Measurements from ENCODE around the gene CALR. TPM values are rescaled to one million over a fixed set of nuclear protein-coding genes. Genes with fewer than 3 reads are reported as not detected.
A peak's percentile ranks its signal among the peaks of the same experiment; 100 is the strongest.
"Not testable (repeated sequence)": the region's sequence is repeated elsewhere in the genome, so short reads cannot be mapped to it uniquely, and the experiment has no call there.

CALR gene
- polyA plus RNA-seq, 12 donors, result 312 to 584 (median 398) TPM

GRCh38 chr19:12949363-12950283 lies 11.2 kb downstream of the CALR start:
- DNase-seq, result no peak

GRCh38 chr19:12952050-12952449 lies 13.6 kb downstream of the CALR start:
- DNase-seq, result not testable (repeated sequence)

- no peak for DNase-seq
These were observed 14.2 kb downstream of the CALR start for GRCh38 chr19:12952488-12953137.

- DNase-seq, result no peak
These were observed 14.9 kb downstream of the CALR start for GRCh38 chr19:12953138-12953798.

- no peak for DNase-seq
These were observed 15.6 kb downstream of the CALR start for GRCh38 chr19:12953799-12954611.

- no peak for DNase-seq
These were observed 16.2 kb downstream of the CALR start for GRCh38 chr19:12954612-12954962.

- DNase-seq, result not testable (repeated sequence)
These were observed 17.2 kb downstream of the CALR start for GRCh38 chr19:12955575-12955974.

- no peak for DNase-seq
These were observed 17.6 kb downstream of the CALR start for GRCh38 chr19:12955996-12956395.

GRCh38 chr19:12956446-12957388 lies 18.3 kb downstream of the CALR start, which contains the start of gene GADD45GIP1:
GADD45GIP1 (minus strand) TSS chr19:12957223; CDS start chr19:12957212, 11 bp downstream.
- peak; percentile 76 for DNase-seq

- not testable (repeated sequence) for DNase-seq
These were observed 19.1 kb downstream of the CALR start for GRCh38 chr19:12957389-12957952.

- DNase-seq, result no peak
These were observed 21.1 kb downstream of the CALR start for GRCh38 chr19:12959481-12959880.

GRCh38 chr19:12965017-12965811 lies 26.8 kb downstream of the CALR start:
- DNase-seq, result peak; percentile 75

- no peak for DNase-seq
These were observed 27.4 kb downstream of the CALR start for GRCh38 chr19:12965812-12966135.

GRCh38 chr19:12967907-12968306 lies 29.5 kb downstream of the CALR start:
- no peak for DNase-seq

- no peak for DNase-seq
These were observed 31.0 kb downstream of the CALR start, which contains the start of gene DAND5 for GRCh38 chr19:12969292-12969988. DAND5 (plus strand) TSS chr19:12969576; CDS start chr19:12969661, 85 bp downstream.

GRCh38 chr19:12970070-12970820 lies 31.8 kb downstream of the CALR start:
- no peak for DNase-seq

- no peak for DNase-seq
These were observed 34.8 kb downstream of the CALR start for GRCh38 chr19:12973236-12973635.

Measured in muscle of arm (tissue), 12 donors.